Cardiac muscle cell (in vitro differentiated cells and primary cell): Measurements from ENCODE around the gene KRT76. TPM values are rescaled to one million over a fixed set of nuclear protein-coding genes. Genes with fewer than 3 reads are reported as not detected.

Experiments used
- DNase-seq, 2 donors: peaks; one replicate each; pipeline versions ENCODE4 v3.0.0 to v3.0.0-alpha.2; 2010 to 2017; ENCODE audit warnings: low read depth in 1 of 2, low spot score in 1 of 2
- H3K27ac ChIP-seq: fragments of 200-600 bp; sonication (generic); 2 replicates; pipeline ENCODE4 v1.5.1; 2016
- H3K27me3 ChIP-seq: fragments of 200-600 bp; sonication (generic); 2 replicates; pipeline ENCODE4 v1.6.0; 2016; ENCODE audit warnings: control low read depth
- H3K36me3 ChIP-seq: fragments of 200-600 bp; sonication (generic); 2 replicates; pipeline ENCODE4 v1.5.1; 2016; ENCODE audit warnings: control low read depth
- H3K4me1 ChIP-seq: fragments of 200-600 bp; sonication (generic); 2 replicates; pipeline ENCODE4 v1.8.1; 2017; ENCODE audit warnings: low read depth, mild to moderate bottlenecking, mixed run types
- H3K4me3 ChIP-seq: fragments of 200-600 bp; sonication (generic); 2 replicates; pipeline ENCODE4 v1.5.1; 2016; ENCODE audit warnings: mild to moderate bottlenecking
- H3K9me3 ChIP-seq: fragments of 200-600 bp; sonication (generic); 2 replicates; pipeline ENCODE4 v1.5.1; 2017; ENCODE audit warnings: low read depth, mild to moderate bottlenecking, control low read depth
- CTCF ChIP-seq: IDR thresholded peaks from 2 replicates; pipeline ENCODE4 v1.5.1; 2012; ENCODE audit warnings: low read depth, mild to moderate bottlenecking, low read length
- polyA plus RNA-seq: library from polyadenylated mRNA; unstranded; fragments of >200 nt; fragmentation: Nextera tagmentation; extraction: Ambion mirVana; gene quantifications from 2 replicates; pipeline ENCODE4 v1.2.1, GENCODE V29; 2016
- total RNA-seq: library from RNA; depleted of rRNA; stranded (reverse); fragments of >200 nt; gene quantifications from 2 replicates; pipeline ENCODE4 v1.2.3, GENCODE V29; 2016

Gene KRT76
- total and polyA plus RNA-seq, 2 experiments from 2014 or later, result not detected

- Histone ChIP-seq H3K9me3 (no peaks in the 10 kb centered on the region), H3K4me3 (no peak overlapping the region), H3K36me3 (no peaks in the 10 kb centered on the region), H3K27me3 (peaks cover 38% of the 10 kb centered on the region), H3K4me1 (no peaks in the 10 kb centered on the region), H3K27ac (no peak overlapping the region)
- TF ChIP-seq CTCF, result no peak
- DNase-seq, result no peak
Observed at GRCh38 chr12:52729147-52729546, 48.0 kb downstream of the KRT76 start.

- Histone ChIP-seq H3K36me3 (no peaks in the 10 kb centered on the region), H3K27me3 (peaks cover 38% of the 10 kb centered on the region), H3K4me1 (no peaks in the 10 kb centered on the region), H3K9me3 (no peaks in the 10 kb centered on the region), H3K4me3 (no peak overlapping the region), H3K27ac (no peak overlapping the region)
- no peak for TF ChIP-seq CTCF
- no peak for DNase-seq
Observed at GRCh38 chr12:52728374-52728773, 48.8 kb downstream of the KRT76 start.

GRCh38 chr12:52727037-52727436 lies 50.1 kb downstream of the KRT76 start:
- Histone ChIP-seq H3K4me3 (no peak overlapping the region), H3K9me3 (no peaks in the 10 kb centered on the region), H3K27ac (no peak overlapping the region), H3K4me1 (no peaks in the 10 kb centered on the region), H3K36me3 (no peaks in the 10 kb centered on the region), H3K27me3 (peaks cover 42% of the 10 kb centered on the region)
- no peak for DNase-seq
- TF ChIP-seq CTCF, result no peak

GRCh38 chr12:52726451-52726850 lies 50.7 kb downstream of the KRT76 start:
- no peak for DNase-seq
- Histone ChIP-seq H3K36me3 (no peaks in the 10 kb centered on the region), H3K9me3 (no peaks in the 10 kb centered on the region)

GRCh38 chr12:52724384-52724783 lies 52.8 kb downstream of the KRT76 start:
- Histone ChIP-seq H3K4me3 (no peak overlapping the region), H3K36me3 (no peaks in the 10 kb centered on the region), H3K27ac (no peak overlapping the region), H3K27me3 (peaks cover 37% of the 10 kb centered on the region), H3K9me3 (no peaks in the 10 kb centered on the region), H3K4me1 (no peaks in the 10 kb centered on the region)
- DNase-seq, result no peak
- TF ChIP-seq CTCF, result no peak

More at GRCh38 chr12:52726451-52726850, 50.7 kb downstream of the KRT76 start:
- Histone ChIP-seq H3K27me3 (peaks cover 42% of the 10 kb centered on the region), H3K27ac (no peak overlapping the region), H3K4me1 (no peaks in the 10 kb centered on the region), H3K4me3 (no peak overlapping the region)
- no peak for TF ChIP-seq CTCF

GRCh38 chr12:52722680-52723079 lies 54.5 kb downstream of the KRT76 start:
- no peaks in the 10 kb centered on the region for H3K9me3 ChIP-seq
- no peak overlapping the region for H3K4me3 ChIP-seq
- H3K27ac ChIP-seq, result no peak overlapping the region
- H3K4me1 ChIP-seq, result no peaks in the 10 kb centered on the region
- TF ChIP-seq CTCF, result no peak
- no peaks in the 10 kb centered on the region for H3K36me3 ChIP-seq
- H3K27me3 ChIP-seq, result peaks cover 35% of the 10 kb centered on the region
- DNase-seq, result no peak
